Stimulated activated naive CD8-positive, alpha-beta T cell treated with anti-CD3 and anti-CD28 coated beads, Interleukin-15, Interleukin-2, amounts not matched to agents 100 U/mL and 50 U/mL, for 24 hours (primary cell): ENCODE data around the gene GUCY2C.

Source experiments
- ATAC-seq: fragments of 150-1000 bp; cut with Tn5 transposase; one replicate; pipeline ENCODE4 v1.10.0; 2021
- DNase-seq: peaks from one replicate; pipeline ENCODE4 v3.0.0; 2021

GUCY2C gene

GRCh38 chr12:14681625-14682024, 14.8 kb downstream of the GUCY2C start:
- DNase-seq, result no peak
- peak; percentile 28 for ATAC-seq

DNA sequence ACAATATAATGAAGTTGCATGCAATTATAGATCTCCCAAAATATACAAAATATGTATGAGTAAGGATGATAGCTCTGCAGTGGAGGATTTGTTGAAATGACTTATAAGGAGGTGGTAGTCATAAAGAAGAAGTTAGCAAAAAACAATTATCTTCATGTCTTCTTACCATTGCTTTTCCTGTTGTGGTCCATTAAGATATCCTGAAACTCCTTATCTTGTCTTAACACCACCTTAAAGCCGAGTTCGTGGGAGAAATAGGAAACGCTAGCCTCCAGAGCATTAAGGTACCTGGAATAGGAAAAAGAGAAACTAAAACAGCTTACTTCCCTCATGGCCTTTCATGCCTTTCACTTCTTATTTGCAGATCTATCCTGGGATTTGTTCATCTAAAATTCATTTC, 15.2 kb downstream of the GUCY2C start:
- ATAC-seq, result no peak
- no peak for DNase-seq

DNA sequence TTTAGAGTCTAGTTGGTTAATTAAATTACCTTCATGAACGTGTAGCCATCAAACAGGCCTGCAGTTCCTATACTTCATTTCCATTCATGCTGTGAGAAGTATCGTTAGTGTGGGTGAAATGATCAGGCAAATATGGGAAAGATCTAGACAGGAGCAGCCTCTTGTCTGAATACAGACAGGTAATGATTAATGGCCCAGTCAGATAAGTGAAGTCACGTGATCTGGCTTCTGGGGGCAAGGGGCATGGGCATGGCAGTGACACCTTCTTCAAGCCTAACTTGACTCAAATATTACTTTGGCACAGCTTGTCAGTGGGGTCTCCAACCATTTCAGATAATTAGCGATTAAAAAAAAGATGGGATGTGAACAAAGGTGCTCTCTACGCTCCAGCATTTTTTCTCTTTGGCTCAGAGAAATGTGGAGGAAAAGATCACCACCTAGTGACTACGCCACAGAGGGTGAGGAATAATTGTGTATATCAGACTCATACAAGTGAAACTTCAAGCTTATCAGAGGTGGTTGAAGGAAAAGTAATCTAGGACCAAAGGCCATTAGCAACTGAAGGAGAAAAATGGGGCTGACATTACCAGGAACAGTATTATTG, 17.8 kb downstream of the GUCY2C start:
- ATAC-seq (no peak), DNase-seq (no peak)

DNA sequence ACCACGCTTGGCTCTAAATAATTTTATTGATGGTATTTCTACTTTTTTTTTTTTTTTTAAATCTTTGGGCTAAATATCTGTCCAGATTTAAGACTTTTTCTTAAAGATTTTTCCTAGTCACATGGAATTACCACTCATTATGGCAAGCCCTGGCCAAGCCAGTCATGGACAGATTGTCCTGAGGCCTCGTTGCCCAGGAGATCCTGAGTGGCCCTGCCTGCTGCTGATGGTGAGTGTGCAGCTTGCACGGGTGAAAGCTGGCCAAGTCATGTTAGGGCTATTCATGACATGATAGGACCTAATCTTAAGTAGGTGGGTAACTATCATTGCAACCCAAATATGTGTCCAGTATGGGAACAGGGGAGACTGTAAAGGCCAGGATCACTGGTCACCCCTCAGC, 27.8 kb downstream of the GUCY2C start:
- no peak for ATAC-seq

DNA sequence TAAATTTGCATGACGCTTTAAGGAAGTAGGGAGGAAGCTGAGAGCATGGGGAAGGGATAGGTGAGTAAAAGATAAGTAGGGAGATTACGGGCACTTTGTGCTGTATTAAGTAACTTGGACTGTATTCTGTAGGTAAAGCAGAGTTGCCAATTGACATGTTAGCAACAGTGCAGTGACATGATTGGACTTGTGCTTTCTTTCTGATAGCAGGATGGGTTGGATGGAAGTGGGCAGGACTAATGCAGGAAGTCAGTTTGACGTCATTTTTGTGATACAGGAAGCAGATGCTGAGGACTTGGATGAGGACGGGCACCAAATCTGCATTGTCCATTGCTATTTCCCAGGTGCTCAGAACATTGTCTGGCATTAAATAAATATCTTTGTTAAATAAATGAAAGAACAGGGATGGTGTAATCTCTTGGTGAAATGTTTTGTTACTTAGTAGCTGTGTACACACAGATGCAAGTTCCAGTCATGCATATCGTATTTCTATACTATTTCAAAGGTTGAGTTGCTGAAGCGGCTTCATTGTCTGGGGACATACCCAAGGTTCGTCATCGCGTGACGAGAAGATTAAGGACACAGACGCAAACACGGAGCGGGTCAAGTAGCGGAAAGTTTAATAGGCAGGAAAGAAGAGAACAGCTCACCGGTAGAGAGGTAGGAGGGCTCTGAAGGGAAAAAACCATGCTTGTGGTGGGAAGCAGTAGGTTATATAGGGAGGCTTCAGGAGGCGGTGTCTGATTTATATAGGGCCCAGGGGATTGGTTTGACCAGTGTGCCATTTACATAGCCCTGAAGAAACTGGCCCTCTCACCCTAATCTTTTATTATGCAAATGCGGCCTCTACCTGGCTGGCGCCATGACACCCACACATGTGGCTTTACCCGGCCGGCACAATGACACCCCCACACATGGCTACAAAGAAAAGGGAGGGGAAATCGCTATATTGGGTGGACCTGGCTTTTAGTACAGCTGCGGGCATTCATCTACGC, 30.7 kb downstream of the GUCY2C start:
- ATAC-seq, result no peak
- DNase-seq, result no peak

More for the DNA sequence above, 27.8 kb downstream of the GUCY2C start:
- DNase-seq, result no peak

- no peak for ATAC-seq
- DNase-seq, result no peak
Measured at GRCh38 chr12:14664434-14665023, 31.9 kb downstream of the GUCY2C start.

DNA sequence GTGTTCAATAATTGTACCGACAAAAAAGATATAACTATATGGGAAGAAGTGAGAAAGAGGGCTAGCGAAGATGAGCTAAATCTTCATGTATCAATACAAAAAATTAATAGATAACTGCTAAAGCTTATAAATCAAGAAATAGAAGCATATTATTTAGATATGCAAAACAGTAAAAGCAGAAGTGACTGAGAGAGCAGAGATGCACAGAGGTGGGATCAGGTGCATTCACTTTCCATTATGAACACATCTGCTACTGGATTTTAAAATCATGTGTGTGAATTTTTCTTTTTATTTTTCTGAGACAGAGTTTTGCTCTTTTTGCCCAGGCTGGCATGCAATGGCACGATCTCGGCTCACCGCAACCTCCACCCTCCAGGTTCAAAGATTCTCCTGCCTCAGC, 33.4 kb downstream of the GUCY2C start:
- ATAC-seq (no peak), DNase-seq (no peak)

GRCh38 chr12:14656846-14657245, 39.6 kb downstream of the GUCY2C start:
- ATAC-seq (no peak), DNase-seq (no peak)

- DNase-seq (no peak), ATAC-seq (no peak)
Measured at GRCh38 chr12:14655284-14655683, 41.1 kb downstream of the GUCY2C start.

GRCh38 chr12:14654842-14655241, 41.6 kb downstream of the GUCY2C start:
- no peak for ATAC-seq
- no peak for DNase-seq

- DNase-seq (no peak), ATAC-seq (peak; percentile 32)
Measured at GRCh38 chr12:14654416-14654815, 42.0 kb downstream of the GUCY2C start.

- ATAC-seq (no peak), DNase-seq (no peak)
Measured at GRCh38 chr12:14652483-14652882, 43.9 kb downstream of the GUCY2C start.

DNA sequence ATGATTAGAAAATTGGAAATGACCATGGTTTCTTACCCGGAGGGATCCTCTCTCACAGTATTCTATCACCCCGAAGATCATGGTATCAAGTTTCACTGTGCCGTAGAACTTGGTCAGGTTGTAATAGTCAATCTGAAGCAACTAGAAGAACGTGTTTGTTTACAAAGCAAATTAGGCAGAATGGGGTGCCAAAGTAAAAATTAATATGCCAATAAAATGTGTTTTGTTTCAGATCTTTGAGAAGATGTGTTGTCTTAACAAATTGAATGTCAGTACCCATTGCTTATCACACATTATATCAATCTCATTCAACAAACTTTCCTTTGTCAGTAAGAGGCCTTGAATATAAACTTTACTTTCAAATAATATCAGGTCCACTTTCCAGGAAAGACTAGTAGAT, 45.0 kb downstream of the GUCY2C start:
- no peak for DNase-seq

DNA sequence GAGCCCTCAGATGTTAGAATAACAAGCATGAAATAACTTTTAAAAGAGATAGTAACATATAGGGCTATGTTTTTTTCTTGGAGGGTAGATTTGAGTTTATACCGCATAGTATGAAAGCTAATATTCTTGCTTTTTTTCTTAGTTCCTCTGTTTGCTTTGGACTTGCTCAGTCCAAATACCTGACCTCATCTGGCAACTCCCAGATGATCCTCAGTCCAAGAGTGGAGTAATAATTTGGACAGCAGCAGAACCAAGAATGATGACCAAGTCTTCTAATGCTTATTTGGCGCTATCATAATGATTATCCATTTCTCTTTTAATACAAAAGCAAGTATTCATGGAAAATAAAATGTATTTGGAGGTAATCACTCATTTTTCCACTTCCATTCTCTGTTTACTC, 45.6 kb downstream of the GUCY2C start:
- ATAC-seq (no peak), DNase-seq (no peak)

More for the DNA sequence above, 45.0 kb downstream of the GUCY2C start:
- no peak for ATAC-seq

- DNase-seq, result no peak
- ATAC-seq, result no peak
Measured at GRCh38 chr12:14647028-14647750, 49.2 kb downstream of the GUCY2C start.

GRCh38 chr12:14643251-14643650, 53.1 kb downstream of the GUCY2C start:
- ATAC-seq (no peak), DNase-seq (no peak)

GRCh38 chr12:14638066-14638465, 58.3 kb downstream of the GUCY2C start:
- ATAC-seq, result no peak
- no peak for DNase-seq

- ATAC-seq (no peak), DNase-seq (no peak)
Measured at GRCh38 chr12:14635776-14636175, 60.6 kb downstream of the GUCY2C start.

GRCh38 chr12:14630793-14631192, 65.6 kb downstream of the GUCY2C start:
- ATAC-seq (no peak), DNase-seq (no peak)

DNA sequence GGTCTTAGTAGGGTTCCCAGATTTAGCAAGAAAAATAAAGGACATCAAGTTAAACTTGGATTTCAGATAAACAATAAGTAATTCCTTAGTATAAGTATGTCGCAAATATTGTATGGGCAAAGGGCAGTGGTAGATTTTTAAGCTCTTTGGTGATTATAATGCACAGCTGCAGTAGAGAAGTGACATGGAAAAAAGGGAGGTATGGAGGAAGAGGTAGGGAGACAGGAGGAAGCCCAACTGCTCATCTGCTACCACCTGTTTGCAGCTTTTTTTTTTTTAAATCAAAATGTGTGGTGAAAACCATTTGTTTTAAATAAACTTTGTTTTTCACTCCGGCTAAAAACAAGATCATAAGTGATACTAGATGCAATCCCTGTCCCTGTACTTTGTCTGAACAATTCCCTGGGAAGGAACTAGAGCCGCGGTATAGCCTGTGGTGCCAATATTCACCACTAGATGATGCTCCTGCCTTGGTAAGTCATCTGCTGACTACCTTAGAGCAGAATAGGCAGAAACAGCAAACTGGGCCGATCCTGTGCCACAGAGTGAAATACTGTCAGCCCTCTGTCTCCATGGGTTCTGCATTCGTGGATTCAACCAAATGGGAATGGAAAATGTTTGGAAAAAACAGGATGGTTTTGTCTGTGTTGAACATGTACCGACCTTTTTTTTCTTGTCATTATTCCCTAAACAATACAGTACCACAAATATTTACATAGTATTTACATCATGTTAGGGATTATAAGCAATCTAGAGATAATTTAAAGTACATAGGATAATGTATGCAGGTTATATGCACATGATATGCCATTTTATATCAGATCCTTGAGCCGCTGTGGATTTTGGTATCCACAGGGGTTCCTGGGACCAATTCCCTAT, 66.3 kb downstream of the GUCY2C start:
- DNase-seq, result peak; percentile 63
- ATAC-seq, result peak; percentile 92

GRCh38 chr12:14628771-14629170, 67.6 kb downstream of the GUCY2C start:
- DNase-seq (no peak), ATAC-seq (no peak)
